ENCODE measurements around the gene KIAA0232.

GRCh38 chr4:6915041-6916005, 132.8 kb downstream of the KIAA0232 start:
- no peak for TF ChIP-seq POLR2AphosphoS5 (IDR thresholded peaks at IDR 0.05; ENCODE audit: borderline replicate concordance, low read depth, low read length)
- TF ChIP-seq EZH2 (IDR thresholded peaks at IDR 0.05) = no peak
- TF ChIP-seq FOXP2 (optimal IDR thresholded peaks at IDR 0.05; ENCODE audit: control extremely low read depth, extremely low read length, insufficient read depth) = no peak
